ENCODE results near the gene STK10.

DNA sequence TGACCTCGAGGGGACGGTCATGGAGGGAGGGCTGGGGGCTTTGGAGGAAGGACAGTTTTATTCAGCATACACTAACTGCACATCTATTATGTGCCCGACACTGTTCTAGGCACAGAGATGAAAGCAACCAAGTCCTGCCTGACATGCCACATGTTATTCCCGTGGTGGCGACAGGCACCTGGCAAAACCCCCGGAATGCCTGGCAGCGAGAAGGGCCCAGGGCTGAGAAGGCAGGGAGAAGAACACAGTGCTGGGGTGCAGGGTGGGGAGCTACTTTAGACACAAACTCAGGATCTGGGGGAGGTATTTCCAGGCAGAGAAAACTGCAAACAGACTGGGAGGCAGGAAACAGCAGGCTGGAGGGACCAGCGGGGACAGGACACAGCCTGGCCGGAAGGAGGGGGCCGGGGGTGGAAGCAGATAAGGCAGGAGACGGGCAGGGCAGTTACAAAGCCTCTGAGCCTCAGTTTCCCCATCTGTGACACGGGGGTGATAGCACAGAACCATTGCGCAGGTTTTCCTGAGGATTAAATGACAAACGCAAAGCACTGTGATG is 77.7 kb downstream of the STK10 start:
- TF ChIP-seq, protein P1, sequence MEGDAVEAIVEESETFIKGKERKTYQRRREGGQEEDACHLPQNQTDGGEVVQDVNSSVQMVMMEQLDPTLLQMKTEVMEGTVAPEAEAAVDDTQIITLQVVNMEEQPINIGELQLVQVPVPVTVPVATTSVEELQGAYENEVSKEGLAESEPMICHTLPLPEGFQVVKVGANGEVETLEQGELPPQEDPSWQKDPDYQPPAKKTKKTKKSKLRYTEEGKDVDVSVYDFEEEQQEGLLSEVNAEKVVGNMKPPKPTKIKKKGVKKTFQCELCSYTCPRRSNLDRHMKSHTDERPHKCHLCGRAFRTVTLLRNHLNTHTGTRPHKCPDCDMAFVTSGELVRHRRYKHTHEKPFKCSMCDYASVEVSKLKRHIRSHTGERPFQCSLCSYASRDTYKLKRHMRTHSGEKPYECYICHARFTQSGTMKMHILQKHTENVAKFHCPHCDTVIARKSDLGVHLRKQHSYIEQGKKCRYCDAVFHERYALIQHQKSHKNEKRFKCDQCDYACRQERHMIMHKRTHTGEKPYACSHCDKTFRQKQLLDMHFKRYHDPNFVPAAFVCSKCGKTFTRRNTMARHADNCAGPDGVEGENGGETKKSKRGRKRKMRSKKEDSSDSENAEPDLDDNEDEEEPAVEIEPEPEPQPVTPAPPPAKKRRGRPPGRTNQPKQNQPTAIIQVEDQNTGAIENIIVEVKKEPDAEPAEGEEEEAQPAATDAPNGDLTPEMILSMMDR (IDR thresholded peaks at IDR 0.05; ENCODE audit: borderline replicate concordance, extremely low read depth, low read length, poor library complexity, severe bottlenecking), result no peak
- no peak for TF ChIP-seq EZH2 (IDR thresholded peaks at IDR 0.05; ENCODE audit: borderline replicate concordance, low read depth, low read length, severe bottlenecking)
